HG02798 (cell line): ENCODE data around the gene SEL1L2.
"Not testable (repeated sequence)": the region's sequence is repeated elsewhere in the genome, so short reads cannot be mapped to it uniquely, and the experiment has no call there.

Source experiments
- ATAC-seq: cut with Tn5 transposase; IDR thresholded peaks from one replicate; pipeline ENCODE4 v1.9.1; 2021; ENCODE audit warnings: mild to moderate bottlenecking; ENCODE audit not compliant: unreplicated experiment, poor library complexity

Gene SEL1L2, protein sequence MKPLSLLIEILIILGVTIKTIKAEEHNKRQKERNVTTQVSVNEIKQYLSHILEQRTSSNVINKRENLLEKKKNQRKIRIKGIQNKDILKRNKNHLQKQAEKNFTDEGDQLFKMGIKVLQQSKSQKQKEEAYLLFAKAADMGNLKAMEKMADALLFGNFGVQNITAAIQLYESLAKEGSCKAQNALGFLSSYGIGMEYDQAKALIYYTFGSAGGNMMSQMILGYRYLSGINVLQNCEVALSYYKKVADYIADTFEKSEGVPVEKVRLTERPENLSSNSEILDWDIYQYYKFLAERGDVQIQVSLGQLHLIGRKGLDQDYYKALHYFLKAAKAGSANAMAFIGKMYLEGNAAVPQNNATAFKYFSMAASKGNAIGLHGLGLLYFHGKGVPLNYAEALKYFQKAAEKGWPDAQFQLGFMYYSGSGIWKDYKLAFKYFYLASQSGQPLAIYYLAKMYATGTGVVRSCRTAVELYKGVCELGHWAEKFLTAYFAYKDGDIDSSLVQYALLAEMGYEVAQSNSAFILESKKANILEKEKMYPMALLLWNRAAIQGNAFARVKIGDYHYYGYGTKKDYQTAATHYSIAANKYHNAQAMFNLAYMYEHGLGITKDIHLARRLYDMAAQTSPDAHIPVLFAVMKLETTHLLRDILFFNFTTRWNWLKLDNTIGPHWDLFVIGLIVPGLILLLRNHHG

DNA sequence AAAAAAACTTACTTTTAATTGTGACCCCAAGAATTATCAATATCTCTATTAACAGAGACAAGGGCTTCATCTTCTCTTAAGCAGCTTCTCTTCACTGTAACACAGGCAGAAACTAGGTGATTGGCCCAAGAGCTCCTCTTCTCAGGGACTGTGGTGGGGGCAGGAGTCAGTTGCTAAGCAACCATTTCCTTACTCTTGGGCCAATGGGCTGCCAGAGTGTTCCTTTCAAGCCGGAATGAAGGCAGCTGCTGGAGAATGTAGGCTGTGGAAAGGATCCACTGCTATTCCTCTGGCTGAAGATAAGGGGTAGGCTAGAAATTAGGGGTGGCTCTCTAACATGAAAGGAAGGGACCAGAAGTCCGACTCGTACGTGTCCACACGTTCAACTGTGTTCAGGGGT is at the start of gene SEL1L2:
SEL1L2 (minus strand) TSS at position 150 of the 400 bp plus-strand sequence; CDS start at position 70, 80 bp downstream.
- ATAC-seq: no peak

DNA sequence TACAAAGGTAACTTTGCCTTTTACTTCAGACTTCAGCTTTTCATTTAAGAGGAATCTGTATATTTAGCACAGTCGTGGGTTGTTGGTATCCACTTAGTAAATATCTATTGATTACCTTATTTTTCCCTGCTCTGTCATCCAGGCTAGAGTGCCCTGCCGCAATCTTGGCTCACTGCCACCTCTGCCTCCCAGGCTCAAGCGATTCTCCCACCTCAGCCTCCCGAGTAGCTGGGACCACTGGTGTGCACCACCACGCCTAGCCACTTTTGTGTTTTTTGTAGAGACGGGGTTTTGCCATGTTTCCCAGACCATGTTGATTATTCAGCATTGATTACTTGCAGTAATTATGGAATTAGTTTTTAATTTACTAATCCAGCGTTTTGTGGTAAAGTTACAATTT is 46.2 kb upstream of the SEL1L2 start:
- no peak for ATAC-seq

DNA sequence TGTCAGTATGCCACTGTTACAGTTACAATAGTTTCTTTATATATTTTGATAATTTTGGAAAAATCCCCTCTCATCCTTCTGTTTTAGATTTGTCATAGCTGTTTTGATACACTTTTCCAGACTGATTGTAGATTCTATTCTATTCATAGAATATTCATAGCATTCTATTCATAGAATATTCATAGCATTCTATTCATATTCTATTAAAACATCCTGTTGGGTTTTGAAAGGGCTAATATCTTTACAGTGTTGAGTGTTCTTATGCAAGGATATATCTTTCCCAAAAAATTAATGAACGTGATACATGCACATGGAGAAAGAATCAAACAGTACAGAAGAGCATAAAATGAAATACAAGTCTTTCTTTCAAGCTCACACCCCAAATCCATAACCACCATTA is 42.9 kb upstream of the SEL1L2 start:
- no peak for ATAC-seq

DNA sequence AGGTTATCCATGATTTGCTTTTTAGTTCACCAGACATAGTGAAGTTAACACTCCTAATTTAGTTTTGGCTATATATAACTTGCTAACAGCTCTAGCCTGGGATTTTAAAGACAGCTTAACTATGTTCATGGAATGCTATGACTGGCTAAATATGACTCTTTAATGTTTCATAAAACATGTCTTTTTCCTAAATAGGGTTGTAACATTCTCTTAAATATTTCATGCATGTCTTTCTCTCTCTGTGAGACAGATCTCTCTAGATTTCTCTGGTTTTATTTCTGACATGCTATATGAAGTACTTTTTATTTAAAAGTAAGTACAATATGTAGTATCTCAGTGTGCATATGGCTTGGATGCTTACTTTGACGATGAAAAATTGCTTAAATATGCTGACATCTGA is 40.6 kb upstream of the SEL1L2 start:
- ATAC-seq: no peak

DNA sequence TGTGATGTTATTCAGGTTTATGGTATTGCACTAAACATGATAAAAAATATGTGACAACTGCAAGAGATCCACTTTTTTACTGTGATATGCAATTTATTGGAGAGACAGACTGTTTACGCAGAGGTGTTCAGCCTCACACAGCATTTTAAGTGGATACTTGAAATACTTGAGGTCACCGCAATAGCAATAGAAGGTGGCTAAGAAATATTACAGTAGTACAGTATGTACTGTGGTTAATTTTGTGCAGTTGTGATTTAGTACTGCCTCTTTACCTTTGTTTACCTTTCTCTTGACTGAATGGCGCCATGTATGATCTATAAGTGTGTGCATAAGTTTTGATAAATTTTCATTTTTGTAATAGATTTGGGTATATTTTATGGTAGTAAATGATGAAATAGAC is 22.3 kb upstream of the SEL1L2 start:
- no peak for ATAC-seq

DNA sequence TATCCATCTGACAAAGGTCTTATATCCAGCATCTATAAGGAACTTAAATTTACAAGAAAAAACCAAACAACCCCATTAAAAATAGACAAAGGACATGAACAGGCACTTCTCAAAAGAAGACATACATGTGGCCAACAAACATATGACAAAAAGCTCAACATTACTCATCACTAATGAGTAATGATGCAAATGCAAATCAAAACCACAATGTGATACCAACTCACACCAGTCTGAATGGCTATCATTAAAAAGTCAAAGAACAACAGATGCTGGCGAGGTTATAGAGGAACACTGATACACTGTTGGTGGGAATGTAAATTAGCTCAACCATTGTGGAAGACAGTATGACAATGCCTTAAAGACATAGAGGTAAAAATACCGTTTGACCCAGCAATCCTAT is 18.8 kb upstream of the SEL1L2 start:
- no peak for ATAC-seq

DNA sequence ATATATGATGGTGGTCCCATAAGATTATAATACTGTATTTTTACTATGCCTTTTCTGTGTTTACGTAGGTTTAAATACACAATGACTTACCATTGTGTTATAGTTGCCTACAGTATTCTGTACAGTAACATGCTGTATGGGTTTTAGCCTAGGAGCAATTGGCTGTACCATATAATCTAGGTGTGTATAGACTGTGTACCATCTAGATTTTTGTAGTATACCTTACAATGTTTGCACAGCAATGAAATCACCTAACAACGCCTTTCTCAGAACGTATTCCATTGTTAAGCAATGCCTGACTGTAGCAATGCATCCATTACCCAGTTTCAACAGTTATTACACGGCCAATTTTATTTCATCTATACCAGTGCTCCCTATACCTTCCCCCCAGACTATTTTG is 15.6 kb upstream of the SEL1L2 start:
- no peak for ATAC-seq

DNA sequence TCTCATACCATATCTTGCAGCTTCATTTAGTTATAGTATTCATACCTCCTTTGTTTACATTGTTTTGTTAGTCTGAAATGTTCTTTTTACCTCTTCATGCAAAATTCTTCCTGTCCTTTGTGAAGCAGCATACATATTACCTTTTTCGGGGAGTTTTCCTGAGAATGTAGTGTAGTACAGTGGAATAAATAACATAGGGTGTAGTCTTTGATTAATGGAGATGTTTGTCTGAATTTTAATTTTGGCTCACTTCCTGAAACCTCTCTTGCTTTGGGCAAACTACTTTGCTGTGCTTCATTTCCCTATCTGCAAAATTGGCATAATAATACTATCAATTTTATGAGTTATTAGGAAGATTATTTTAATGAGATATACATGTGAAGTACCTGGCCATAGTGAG is 10.5 kb upstream of the SEL1L2 start:
- ATAC-seq: no peak

DNA sequence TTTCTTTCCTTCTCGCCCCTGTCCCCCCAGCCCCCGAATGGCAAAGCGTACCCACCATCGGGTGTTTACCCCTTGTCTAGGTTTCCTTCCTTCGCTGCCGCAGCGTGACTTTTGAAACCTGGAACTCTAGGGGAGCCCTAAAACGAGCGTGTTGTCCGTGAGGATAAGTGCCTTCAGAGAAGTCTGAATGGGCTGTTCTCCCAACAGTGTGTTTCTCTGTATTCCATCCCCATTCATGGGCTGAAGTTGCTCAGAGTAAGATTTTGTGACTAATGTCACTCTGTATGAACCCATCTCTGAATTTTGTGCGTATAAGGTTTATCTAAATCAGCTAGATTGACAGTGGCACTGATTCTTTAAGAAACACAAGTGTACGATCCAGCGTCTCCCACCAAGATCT is 5.9 kb upstream of the SEL1L2 start:
- no peak for ATAC-seq

DNA sequence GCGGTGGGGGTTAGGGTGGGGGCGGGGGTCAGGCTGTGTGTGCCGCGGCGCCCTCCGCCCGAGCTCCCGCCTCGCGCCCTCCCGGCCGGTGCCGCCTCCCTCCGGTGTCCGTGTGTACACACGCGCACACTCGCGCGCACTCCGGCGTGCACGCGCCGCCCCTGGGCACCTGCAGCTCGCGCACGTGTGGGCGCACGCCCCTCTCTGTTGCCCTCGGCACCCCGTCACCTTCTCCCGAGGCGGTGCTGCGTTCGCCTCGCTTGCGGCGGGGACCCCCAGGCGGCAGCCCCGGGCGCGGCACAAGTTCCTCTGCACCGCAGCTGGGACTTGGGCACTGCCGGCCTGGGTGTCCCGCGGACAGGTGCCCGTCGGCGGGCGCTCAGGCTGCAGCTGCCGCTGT is 5.4 kb upstream of the SEL1L2 start:
- no peak for ATAC-seq

DNA sequence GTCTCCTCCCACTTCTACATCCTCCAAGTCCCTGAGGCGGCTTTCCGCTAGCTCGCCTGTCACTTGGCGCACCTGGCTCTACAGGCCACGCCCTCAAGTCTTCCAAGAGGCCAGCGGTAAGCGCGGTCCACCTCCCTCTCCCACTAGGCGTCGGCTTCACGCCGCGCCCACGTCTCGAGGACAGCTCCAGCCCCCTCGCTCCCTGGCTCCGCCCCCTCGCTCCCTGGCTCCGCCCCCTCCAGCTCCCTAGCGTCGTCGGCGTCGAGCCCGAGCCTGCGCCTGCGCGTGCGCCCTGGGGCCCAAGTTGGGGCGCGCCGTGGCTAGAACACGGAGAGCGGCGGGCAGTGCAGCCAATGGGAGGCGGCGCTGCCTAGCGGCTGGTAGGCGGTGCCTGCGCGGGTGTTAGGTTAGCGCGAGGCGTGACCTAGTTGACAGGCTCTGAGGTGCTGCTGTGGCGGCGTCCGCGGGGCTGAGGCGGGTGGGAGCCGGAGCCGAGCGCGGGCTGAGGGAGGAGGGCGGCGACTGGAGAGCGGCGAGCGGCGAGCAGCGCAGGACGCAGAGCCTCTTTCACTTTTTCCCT is 4.8 kb upstream of the SEL1L2 start, which contains the start of gene MACROD2:
MACROD2 (plus strand) TSS at position 431 of the 580 bp plus-strand sequence.
- ATAC-seq: no peak

DNA sequence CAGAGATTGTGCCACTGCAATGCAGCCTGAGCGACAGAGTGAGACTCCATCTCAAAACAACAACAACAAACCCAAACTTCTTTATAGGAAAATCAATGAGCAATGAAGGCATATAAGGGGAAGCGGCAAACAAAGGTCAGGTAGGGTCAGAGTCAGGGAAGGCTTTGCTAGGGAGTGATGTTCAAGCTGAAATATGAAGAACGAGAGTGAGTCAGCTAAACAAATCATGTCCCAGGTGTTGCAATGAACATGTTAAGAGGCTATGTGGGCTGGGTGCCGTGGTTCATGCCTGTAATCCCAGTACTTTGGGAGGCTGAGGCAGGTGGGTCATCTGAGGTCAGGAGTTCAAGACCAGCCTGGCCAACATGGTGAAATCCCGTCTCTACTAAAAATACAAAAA is 1.5 kb upstream of the SEL1L2 start:
- ATAC-seq: not testable (repeated sequence)

DNA sequence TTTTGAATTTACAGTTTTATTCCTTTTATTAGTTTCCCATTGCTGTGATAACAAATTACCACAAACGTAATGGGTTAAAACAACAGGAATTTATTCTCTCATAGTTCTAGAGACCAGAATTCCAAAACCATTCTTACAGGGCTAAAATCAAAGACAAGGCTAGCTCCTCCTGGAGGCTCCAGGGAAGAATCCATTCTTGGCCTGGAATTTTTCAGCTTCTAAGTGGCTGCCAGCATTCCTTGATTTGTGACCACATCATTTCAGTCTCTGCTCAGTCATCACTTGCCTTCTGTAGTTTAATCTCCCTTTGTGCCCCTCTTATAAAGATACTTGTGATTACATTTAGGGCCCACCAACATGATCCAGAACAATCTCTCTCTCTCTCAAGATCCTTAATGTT is 897 bp upstream of the SEL1L2 start:
- no peak for ATAC-seq

DNA sequence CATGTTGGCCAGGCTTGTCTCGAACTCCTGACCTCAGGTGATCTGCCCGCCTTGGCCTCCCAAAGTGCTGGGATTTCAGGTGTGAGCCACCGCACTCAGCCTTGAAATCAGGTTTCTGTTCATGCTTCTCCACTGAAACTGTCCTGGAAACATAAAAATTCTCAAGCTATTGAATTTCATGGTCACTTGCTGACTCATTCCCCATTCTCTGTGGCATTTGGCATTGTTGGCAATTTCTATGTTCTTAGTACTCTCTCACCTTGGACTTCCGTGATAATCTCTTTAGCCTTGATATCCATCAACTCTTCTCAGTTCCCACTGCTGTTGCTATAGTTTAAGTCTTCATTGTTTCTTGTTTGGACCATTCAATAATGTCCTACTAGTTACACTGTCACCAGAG is 6.2 kb downstream of the SEL1L2 start:
- ATAC-seq: no peak

DNA sequence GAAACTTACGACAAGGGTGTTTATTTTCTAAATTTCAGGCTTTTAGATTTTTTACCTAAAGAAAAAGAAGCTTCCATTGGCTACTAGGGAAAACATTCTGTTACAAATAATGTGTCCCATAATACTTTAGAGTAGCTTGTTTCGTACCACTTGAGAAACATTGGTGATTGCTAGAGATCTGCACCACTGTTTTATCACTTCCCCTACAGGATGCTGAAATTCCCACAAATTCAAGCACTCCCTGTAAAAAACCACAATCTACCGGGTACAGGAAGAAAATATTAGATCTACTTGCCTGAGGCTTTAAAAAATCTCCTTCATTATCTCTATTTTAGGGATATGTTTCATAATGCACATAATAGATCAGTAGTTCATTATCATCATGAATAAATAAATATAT is 29.9 kb downstream of the SEL1L2 start:
- ATAC-seq: no peak

DNA sequence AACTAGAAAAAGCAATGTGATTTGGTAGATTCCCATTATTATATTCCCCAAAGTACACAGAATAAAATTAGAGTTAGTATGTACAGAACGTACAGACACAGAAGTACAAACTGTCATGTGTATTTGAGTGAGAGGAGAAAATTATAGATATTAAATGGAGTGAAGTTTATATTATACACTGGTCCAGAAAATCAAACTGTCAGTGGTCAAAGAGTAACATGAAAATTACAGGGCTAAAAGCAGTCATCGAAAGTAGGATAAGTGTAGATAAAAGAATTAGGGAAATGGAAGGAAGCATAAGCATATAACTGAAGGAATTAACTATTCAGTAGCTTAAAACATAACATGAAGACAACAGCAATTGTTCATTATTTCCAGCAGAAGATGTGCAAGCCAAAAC is 30.3 kb downstream of the SEL1L2 start:
- no peak for ATAC-seq

DNA sequence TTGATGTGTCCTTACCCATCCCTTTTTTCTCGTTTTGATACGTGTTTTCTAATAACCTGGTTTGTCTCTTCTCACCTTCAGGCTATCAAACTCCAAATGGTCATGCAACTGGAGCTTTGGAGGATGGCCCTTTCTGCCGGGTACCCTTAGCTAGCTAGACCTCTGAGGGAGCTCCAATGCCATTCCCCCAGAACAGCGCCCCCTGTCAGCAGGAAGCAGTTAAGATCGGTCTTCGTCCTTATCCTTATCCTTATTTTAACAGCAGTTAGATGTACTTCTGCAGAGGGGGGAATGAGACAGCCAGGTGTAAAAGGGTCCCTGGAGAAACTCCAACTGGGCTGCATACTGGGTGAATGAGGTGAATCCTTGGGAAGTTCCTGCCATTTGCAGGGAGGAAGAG is 37.2 kb downstream of the SEL1L2 start:
- no peak for ATAC-seq

DNA sequence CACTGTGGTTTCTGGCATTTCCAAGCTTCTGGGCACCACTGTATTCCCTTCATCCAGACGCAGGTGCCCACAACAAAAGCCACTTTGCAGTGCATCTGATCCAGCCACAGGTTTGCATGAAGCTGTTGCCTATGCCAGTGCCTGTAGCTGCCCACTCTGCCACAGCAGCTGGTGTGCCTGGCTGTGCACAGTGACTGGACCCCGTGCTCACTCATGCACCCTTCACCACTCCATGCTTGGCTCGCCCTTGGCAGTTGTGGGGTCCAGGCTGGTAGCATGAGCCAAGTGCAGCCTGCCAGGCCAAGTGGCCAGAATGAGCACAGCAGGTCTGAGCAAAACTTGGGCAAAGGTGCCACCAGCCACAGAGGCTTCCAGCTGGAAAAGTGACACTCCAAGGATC is 42.7 kb downstream of the SEL1L2 start:
- no peak for ATAC-seq

DNA sequence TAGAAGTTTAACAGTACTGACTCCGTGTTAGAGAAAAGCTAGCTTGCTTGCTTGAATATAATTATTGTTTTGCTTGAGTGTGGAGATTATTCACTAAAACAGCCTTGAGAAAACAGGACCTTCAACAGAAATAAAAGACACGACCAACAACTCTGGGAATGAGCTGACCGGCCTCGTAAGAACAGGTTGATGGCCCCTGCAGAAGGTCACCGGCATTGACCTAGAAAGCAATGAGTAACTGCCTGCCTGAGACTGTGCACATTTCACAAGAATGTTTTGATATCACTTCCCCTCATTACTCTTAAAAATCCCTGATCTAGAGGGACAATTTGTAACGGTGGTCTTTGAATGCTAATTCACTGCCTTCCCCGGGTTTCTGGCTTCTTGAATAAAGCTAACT is 49.4 kb downstream of the SEL1L2 start:
- ATAC-seq: no peak

DNA sequence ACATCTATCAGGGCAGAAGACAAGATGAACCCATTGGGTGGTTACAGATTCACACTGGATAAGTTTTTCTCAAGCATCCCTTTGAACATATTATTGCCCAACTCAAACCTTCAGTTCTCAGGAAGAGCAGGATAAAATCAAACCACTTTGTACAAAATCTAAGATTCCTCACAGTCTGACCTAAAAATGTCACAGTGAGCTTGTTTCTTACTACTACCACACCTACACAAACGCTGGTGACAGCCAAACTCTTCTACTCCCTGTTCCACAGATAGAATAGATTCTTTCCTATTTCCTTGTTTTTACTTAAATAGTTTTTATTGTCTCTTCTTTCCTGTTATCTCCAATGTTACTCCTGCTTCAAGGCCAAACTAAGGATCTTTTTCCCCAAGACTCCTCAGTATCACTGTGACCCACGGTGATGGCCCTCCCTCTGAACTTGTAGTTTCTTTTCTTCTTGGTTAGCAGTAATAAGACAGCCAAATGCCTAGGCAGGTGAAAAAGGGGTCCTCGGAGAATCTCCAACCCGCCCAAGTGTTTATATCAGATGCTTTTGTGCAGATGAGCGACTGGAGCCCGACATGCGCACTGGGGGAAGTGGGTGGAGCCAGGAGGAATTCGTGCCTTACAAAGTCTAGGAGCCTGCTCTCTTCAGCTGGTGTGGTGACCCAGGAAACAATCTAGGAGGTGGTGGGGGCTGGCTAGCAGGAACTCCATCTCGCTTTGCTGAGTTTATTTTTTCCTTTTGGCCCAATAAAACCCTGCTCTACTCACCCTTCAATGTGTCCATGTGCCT is 53.4 kb downstream of the SEL1L2 start:
- no peak for ATAC-seq
